NCI-H524 (cell line): ENCODE measurements around the gene AP2A1.

Experiments
- DNase-seq, 2 experiments: peaks; one replicate each; lab custom pipeline; 2025; lab: John Stamatoyannopoulos, UW

The AP2A1 gene

DNA sequence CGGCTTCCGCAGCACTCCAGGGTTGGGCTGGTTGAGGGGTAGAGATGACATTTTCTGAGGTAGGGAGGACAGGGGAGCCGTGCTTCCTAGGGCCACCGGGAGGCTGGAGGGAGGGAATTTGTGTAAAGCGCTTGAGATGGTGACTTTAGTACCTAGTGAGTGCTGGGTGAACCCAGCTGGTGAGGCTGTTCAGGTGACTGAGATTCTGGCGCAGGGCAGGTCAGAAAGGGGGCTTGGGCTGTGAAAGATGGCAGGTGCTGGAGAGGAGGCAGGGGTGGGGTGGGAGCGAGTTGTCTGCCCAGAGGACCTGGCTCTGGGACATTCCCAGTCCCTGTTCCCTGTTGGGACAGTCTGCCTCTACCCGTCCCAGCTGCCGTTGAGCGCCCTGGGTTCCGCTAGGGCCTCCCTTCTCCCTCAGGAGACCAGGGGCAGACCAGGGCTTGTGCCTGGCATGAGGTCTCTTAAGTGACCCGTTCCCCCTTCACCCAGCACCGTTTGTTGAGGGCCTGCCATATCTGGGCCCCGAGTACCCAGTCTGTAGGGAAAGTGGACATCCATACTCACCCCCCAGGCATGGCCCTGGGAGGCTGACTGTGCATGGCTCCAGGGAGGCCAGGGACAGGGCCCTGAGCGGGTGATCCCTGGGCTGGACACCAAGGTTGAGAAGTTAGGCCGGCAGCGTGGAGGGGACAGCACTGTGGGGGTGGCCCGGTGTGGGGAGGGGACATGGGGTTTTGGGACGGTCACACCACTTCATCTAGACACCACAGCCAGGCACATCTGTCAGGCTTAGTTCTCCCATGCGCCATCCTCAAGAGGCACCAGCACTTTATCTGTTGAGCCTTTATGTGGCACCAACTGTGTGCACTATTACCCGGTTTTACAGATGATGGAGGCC is 89.1 kb downstream of the AP2A1 start:
- DNase-seq = no peak

DNA sequence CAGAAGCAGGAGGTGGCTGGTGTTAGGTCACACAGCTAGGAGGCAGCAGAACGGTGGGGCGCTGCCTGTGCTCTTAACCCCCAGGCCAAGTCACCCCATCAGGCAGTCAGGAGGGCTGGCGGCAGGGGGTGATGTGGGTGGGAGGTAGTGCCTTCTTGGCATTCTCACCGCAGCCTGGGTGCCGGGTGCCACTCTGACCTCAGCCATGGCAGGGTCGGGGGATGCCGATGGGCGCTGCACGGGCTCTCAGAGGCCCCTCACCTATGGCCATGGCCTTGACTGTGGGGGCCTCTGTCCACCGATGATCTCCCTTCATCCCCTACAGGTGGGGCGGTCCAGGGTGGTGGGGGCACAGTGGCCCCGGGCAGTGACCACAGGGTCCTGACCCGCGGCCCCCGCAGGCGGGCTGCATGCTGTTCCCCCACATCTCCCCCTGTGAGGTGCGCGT is 89.8 kb downstream of the AP2A1 start:
- DNase-seq = no peak
